Raji (cell line): ENCODE measurements around the gene TWNK.

Source experiments
- POLR2A ChIP-seq: IDR thresholded peaks from 2 replicates; pipeline ENCODE4 v1.6.1; 2011; ENCODE audit warnings: low read depth, low read length, control low read depth; ENCODE audit not compliant: insufficient read depth

The TWNK gene

GRCh38 chr10:101022967-101023705 lies 35.8 kb downstream of the TWNK start:
- no peak for TF ChIP-seq POLR2A

- no peak for TF ChIP-seq POLR2A
These were observed 39.9 kb downstream of the TWNK start for GRCh38 chr10:101027106-101027720.

GRCh38 chr10:101028446-101029337 lies 41.3 kb downstream of the TWNK start:
- no peak for TF ChIP-seq POLR2A

DNA sequence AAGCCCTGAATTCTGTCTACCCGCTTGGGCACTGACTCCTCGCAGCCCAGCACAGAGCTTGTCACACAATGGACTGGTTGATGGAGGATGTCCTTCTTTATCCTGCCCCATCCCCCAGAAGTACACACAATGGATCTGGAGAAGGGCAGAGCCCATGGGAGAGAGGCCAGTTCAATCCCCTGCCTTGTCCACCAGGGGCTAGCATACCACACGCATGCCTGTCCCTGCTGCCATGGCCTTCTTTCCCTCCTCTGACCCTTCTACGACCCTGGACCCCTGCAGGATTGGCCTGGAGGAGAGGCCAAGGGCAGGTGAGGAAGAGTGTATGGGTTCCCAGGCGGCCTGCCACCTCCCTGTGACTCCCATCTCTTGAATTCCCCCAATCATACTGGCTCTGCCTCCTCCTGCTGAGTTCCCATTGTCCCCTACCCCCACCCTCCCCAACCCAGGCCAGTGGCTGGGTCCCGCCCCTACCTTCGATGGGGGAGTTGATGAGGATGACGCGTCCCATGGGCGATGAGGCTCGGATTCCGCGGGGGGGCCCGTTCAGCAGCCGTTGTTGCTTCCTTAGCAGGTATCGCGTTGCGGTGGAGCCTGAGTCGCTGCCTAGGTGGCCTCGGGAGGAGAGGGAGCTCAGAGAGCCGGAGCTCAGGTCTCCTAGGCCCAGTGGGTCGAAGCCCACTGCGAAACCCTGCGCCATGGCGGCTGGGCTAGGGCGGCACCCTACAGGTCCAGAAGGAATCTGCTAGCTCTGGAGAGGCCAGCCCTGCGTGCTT lies 42.4 kb downstream of the TWNK start:
- no peak for TF ChIP-seq POLR2A

DNA sequence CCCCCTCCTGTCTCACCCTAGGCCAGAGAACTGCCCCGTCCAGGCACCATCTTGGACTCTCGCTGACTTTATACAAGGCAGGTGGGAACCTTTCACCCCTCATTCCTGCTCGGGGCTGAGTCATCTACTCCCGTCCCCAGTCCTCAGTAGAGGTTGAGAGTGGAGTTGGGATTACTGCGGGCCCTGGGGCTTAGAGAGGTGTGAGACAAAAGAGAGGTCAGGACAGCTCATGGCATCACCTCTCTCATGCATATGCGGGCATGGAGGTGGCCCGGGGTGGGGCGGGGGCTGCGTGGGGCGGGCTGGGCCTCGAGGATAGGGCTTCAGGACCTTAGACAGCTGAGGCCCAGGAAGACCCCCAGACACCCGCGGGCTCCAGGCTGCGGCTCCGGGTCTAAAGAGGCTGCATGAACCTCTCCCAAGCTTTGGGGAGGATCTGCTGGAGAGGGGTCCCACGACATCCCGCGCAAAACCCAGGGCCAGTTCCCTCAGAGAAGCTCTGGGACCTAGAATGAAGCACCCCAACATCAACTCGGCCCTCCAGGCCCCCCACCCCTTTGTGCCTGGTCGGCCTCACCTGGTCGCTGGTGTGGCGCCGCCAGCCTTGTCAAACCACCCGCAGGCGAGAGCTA lies 43.3 kb downstream of the TWNK start:
- TF ChIP-seq POLR2A: no peak

- TF ChIP-seq POLR2A: no peak
These were observed 43.9 kb downstream of the TWNK start, which contains the start of the genes PDZD7 and SFXN3 for GRCh38 chr10:101031128-101031795. PDZD7 (minus strand) TSS chr10:101031129; CDS start chr10:101030219, 910 bp downstream. SFXN3 (plus strand) TSS chr10:101031234; CDS start chr10:101034695, 3,461 bp downstream.

DNA sequence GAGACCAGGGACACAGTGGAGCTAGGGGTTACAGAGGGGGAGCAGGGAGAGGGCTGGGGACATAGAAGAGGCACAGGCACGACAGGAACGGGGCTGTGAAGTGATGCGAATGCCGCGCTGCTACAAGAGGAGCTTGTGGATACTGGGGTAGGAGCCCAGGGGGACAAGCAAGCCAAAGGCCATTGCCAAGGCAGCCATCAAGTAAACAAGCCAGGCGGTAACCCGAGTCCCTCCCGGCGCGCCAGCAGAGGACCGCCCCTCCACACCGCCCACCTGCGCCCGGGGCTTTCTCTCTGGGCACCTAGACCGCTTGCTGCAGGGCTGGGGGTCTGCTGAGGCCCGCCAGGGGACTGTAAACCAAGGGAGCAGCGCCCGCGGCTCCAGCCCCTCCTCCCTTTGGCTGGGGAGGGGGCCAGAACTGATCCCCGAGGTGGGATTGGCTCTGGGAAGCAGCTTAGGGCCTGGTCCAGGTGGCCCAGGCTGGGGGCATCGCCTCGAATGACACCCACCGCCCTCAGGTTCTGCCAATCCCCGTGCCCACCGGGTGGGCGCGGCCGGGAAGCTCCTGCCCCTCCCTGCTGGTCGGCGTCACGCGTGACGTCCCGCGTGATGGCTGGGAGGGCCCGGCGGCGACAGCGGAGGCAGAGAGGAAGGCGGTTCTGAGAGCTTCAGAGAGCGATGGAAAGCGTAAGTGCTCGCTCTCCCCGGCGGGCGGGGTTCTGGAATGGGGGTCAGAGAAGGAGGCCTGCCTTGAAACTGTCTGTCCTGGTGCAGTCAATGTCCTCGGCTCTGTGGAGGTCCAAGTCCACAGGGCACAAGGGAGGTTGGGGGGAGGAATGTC lies 44.7 kb downstream of the TWNK start:
- no peak for TF ChIP-seq POLR2A

GRCh38 chr10:101032637-101033224 lies 45.4 kb downstream of the TWNK start:
- TF ChIP-seq POLR2A: no peak

DNA sequence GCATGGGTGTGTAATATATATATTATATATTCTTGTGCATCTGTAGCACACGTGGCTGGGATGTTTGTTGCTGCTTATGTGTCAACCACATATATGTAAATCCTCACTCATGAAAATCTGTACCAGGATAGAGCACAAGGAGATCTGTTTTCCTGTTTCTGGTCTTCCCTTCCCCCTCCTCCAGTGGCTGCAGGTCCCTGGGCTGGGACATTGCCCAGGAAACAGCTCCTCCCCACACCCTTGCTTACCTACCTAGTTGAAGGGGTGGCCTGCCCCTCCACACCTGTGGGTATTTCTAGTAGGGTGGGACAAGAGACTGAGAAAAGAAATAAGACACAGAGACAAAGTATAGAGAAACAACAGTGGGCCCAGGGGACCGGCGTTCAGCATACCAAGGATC lies 45.9 kb downstream of the TWNK start:
- no peak for TF ChIP-seq POLR2A

DNA sequence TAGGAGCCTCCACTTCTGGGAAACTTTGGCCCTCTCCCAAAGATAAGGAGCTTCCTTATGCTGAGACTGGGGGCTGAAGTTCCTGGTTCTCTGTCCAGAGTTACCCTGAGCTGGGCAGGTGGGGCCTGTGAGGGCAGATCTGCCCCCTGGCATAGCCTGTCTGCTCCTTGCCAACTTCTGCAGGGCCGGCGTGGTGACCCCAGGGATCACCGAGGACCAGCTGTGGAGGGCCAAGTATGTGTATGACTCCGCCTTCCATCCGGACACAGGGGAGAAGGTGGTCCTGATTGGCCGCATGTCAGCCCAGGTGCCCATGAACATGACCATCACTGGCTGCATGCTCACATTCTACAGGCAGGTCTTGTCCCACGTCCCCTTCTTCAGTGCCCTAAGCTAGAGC lies 48.0 kb downstream of the TWNK start:
- no peak for TF ChIP-seq POLR2A

GRCh38 chr10:101035916-101036702 lies 48.8 kb downstream of the TWNK start:
- no peak for TF ChIP-seq POLR2A

DNA sequence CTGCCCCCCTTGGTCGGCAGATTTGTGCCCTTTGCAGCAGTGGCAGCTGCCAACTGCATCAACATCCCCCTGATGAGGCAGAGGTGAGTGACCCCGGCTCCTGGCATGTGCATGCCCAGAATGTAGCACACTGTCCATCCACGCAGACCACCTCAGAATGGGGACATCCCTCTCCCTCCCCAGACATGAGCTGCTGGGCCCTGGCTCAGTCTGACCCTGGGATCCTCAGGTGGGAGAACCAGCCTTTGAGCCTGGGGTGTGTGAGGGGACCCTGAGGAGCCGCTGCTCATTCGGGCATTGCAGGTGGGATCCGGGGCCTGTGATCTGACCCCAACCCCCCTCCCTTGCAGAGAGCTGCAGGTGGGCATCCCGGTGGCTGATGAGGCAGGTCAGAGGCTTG lies 49.4 kb downstream of the TWNK start:
- TF ChIP-seq POLR2A: no peak

DNA sequence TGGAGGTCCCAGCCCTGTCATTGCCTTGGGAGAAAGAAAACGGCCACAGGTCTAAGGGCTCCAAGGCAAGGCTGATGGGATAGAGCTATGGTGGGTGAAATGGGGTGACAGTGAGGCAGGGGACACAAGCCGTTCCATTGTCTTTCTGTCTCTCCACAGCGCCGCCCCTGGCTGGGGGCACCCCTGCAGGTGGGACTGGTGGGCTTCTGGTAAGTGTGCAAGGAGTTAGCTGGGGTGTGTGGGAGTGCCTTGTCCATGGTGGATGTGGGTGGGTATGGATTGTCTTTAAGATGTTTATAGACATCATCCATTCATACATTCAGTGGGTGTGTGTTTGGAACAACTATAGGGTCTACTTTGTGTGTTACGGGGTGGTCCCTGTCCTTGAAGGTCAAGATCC lies 51.1 kb downstream of the TWNK start:
- TF ChIP-seq POLR2A: no peak
